ENCODE results near the gene YAF2. TPM values are rescaled to one million over a fixed set of nuclear protein-coding genes. Genes with fewer than 3 reads are reported as not detected.

The YAF2 gene
- total and polyA plus RNA-seq, 2 experiments from 2014 or later: 1.0 TPM

DNA sequence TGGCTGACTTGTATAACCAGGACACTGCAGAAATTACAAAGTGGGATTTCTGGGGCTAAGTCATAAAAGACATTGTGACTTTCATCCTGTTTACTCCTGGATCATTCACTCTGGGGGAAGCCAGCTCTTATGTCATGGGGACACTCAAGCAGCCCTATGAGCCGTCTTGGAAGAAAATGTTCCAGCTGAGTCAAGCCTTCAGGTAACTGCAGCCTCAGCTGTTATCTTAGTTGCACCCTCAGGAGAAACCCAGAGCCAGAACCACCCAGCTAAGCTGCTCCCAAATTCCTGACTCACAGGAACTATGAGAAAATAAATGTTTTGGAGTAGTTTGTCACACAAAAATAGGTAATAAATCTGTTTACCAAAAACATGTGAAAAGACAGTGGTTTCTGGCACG lies 50.2 kb downstream of the YAF2 start:
- no peak for ATAC-seq
- H3K4me1 ChIP-seq (ENCODE audit: insufficient read depth): no peaks in the 10 kb centered on the region
- no peak overlapping the region for H3K4me2 ChIP-seq
- Mint-ChIP-seq H3K36me3 (ENCODE audit: low read depth) (no peaks in the 10 kb centered on the region), H3K4me3 (no peak overlapping the region), H3K27me3 (ENCODE audit: insufficient read depth, low read depth, poor library complexity) (no peaks in the 10 kb centered on the region), H3K9me3 (no peaks in the 10 kb centered on the region), H3K4me1 (no peaks in the 10 kb centered on the region), H3K27ac (no peak overlapping the region)
- H2AFZ ChIP-seq: no peak overlapping the region
- peaks cover 4% of the 10 kb centered on the region; the same call in 1 of the 2 replicates for H3K9me2 ChIP-seq (ENCODE audit: insufficient read depth)
- no peaks in the 10 kb centered on the region for H3K36me3 ChIP-seq (ENCODE audit: insufficient read depth)
- no peak overlapping the region for H3K27ac ChIP-seq (ENCODE audit: low read depth)
- no peaks in the 10 kb centered on the region for H3K79me2 ChIP-seq (replicated peaks; ENCODE audit: insufficient read depth)
- no peaks in the 10 kb centered on the region for H3K27me3 ChIP-seq (ENCODE audit: insufficient read depth)
- TF ChIP-seq, protein P1, sequence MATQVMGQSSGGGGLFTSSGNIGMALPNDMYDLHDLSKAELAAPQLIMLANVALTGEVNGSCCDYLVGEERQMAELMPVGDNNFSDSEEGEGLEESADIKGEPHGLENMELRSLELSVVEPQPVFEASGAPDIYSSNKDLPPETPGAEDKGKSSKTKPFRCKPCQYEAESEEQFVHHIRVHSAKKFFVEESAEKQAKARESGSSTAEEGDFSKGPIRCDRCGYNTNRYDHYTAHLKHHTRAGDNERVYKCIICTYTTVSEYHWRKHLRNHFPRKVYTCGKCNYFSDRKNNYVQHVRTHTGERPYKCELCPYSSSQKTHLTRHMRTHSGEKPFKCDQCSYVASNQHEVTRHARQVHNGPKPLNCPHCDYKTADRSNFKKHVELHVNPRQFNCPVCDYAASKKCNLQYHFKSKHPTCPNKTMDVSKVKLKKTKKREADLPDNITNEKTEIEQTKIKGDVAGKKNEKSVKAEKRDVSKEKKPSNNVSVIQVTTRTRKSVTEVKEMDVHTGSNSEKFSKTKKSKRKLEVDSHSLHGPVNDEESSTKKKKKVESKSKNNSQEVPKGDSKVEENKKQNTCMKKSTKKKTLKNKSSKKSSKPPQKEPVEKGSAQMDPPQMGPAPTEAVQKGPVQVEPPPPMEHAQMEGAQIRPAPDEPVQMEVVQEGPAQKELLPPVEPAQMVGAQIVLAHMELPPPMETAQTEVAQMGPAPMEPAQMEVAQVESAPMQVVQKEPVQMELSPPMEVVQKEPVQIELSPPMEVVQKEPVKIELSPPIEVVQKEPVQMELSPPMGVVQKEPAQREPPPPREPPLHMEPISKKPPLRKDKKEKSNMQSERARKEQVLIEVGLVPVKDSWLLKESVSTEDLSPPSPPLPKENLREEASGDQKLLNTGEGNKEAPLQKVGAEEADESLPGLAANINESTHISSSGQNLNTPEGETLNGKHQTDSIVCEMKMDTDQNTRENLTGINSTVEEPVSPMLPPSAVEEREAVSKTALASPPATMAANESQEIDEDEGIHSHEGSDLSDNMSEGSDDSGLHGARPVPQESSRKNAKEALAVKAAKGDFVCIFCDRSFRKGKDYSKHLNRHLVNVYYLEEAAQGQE (IDR thresholded peaks at IDR 0.05; ENCODE audit: unreplicated experiment): no peak
- TF ChIP-seq NANOG (IDR thresholded peaks at IDR 0.05; ENCODE audit: borderline replicate concordance) (no peak), ZNF114 (CRISPR knock-in tag; IDR thresholded peaks at IDR 0.05) (no peak), ZNF331 (CRISPR knock-in tag; IDR thresholded peaks at IDR 0.05; ENCODE audit: low read depth) (no peak), STAT1 (IDR thresholded peaks at IDR 0.05; ENCODE audit: unreplicated experiment) (no peak), POLR2AphosphoS5 (IDR thresholded peaks at IDR 0.05; ENCODE audit: low read depth) (no peak), EZH2 (IDR thresholded peaks at IDR 0.05; ENCODE audit: low read depth, unreplicated experiment) (no peak), JUNB (IDR thresholded peaks at IDR 0.05; ENCODE audit: unreplicated experiment) (no peak), CREB1 (CRISPR knock-in tag; IDR thresholded peaks at IDR 0.05; ENCODE audit: low read depth) (no peak)
- TF ChIP-seq, protein P2, sequence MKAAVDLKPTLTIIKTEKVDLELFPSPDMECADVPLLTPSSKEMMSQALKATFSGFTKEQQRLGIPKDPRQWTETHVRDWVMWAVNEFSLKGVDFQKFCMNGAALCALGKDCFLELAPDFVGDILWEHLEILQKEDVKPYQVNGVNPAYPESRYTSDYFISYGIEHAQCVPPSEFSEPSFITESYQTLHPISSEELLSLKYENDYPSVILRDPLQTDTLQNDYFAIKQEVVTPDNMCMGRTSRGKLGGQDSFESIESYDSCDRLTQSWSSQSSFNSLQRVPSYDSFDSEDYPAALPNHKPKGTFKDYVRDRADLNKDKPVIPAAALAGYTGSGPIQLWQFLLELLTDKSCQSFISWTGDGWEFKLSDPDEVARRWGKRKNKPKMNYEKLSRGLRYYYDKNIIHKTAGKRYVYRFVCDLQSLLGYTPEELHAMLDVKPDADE (IDR thresholded peaks at IDR 0.05): no peak
- TF ChIP-seq, protein P3, sequence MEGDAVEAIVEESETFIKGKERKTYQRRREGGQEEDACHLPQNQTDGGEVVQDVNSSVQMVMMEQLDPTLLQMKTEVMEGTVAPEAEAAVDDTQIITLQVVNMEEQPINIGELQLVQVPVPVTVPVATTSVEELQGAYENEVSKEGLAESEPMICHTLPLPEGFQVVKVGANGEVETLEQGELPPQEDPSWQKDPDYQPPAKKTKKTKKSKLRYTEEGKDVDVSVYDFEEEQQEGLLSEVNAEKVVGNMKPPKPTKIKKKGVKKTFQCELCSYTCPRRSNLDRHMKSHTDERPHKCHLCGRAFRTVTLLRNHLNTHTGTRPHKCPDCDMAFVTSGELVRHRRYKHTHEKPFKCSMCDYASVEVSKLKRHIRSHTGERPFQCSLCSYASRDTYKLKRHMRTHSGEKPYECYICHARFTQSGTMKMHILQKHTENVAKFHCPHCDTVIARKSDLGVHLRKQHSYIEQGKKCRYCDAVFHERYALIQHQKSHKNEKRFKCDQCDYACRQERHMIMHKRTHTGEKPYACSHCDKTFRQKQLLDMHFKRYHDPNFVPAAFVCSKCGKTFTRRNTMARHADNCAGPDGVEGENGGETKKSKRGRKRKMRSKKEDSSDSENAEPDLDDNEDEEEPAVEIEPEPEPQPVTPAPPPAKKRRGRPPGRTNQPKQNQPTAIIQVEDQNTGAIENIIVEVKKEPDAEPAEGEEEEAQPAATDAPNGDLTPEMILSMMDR (conservative IDR thresholded peaks at IDR 0.05; ENCODE audit: low read depth in 2 of 2): no peak
- TF ChIP-seq, protein P4, sequence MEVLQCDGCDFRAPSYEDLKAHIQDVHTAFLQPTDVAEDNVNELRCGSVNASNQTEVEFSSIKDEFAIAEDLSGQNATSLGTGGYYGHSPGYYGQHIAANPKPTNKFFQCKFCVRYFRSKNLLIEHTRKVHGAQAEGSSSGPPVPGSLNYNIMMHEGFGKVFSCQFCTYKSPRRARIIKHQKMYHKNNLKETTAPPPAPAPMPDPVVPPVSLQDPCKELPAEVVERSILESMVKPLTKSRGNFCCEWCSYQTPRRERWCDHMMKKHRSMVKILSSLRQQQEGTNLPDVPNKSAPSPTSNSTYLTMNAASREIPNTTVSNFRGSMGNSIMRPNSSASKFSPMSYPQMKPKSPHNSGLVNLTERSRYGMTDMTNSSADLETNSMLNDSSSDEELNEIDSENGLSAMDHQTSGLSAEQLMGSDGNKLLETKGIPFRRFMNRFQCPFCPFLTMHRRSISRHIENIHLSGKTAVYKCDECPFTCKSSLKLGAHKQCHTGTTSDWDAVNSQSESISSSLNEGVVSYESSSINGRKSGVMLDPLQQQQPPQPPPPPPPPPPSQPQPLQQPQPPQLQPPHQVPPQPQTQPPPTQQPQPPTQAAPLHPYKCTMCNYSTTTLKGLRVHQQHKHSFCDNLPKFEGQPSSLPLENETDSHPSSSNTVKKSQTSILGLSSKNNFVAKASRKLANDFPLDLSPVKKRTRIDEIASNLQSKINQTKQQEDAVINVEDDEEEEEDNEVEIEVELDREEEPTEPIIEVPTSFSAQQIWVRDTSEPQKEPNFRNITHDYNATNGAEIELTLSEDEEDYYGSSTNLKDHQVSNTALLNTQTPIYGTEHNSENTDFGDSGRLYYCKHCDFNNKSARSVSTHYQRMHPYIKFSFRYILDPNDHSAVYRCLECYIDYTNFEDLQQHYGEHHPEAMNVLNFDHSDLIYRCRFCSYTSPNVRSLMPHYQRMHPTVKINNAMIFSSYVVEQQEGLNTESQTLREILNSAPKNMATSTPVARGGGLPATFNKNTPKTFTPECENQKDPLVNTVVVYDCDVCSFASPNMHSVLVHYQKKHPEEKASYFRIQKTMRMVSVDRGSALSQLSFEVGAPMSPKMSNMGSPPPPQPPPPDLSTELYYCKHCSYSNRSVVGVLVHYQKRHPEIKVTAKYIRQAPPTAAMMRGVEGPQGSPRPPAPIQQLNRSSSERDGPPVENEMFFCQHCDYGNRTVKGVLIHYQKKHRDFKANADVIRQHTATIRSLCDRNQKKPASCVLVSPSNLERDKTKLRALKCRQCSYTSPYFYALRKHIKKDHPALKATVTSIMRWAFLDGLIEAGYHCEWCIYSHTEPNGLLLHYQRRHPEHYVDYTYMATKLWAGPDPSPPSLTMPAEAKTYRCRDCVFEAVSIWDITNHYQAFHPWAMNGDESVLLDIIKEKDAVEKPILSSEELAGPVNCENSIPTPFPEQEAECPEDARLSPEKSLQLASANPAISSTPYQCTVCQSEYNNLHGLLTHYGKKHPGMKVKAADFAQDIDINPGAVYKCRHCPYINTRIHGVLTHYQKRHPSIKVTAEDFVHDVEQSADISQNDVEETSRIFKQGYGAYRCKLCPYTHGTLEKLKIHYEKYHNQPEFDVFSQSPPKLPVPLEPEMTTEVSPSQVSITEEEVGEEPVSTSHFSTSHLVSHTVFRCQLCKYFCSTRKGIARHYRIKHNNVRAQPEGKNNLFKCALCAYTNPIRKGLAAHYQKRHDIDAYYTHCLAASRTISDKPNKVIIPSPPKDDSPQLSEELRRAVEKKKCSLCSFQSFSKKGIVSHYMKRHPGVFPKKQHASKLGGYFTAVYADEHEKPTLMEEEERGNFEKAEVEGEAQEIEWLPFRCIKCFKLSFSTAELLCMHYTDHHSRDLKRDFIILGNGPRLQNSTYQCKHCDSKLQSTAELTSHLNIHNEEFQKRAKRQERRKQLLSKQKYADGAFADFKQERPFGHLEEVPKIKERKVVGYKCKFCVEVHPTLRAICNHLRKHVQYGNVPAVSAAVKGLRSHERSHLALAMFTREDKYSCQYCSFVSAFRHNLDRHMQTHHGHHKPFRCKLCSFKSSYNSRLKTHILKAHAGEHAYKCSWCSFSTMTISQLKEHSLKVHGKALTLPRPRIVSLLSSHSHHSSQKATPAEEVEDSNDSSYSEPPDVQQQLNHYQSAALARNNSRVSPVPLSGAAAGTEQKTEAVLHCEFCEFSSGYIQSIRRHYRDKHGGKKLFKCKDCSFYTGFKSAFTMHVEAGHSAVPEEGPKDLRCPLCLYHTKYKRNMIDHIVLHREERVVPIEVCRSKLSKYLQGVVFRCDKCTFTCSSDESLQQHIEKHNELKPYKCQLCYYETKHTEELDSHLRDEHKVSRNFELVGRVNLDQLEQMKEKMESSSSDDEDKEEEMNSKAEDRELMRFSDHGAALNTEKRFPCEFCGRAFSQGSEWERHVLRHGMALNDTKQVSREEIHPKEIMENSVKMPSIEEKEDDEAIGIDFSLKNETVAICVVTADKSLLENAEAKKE (CRISPR knock-in tag; IDR thresholded peaks at IDR 0.05): no peak
- no peaks in the 10 kb centered on the region for H3F3A ChIP-seq (replicated peaks; ENCODE audit: low read depth)
- H3K4me3 ChIP-seq: no peak overlapping the region
- no peak for DNase-seq (ENCODE audit: low spot score)
- H4K20me1 ChIP-seq (replicated peaks; ENCODE audit: insufficient read depth): no peaks in the 10 kb centered on the region
